ENCODE measurements around the gene TUSC2. TPM values are rescaled to one million over a fixed set of nuclear protein-coding genes. Genes with fewer than 3 reads are reported as not detected.

The TUSC2 gene
- total and polyA plus RNA-seq, 2 donors (not counting 1 experiment from before 2014, with no cell fraction given): 28.2 to 29.3 TPM

DNA sequence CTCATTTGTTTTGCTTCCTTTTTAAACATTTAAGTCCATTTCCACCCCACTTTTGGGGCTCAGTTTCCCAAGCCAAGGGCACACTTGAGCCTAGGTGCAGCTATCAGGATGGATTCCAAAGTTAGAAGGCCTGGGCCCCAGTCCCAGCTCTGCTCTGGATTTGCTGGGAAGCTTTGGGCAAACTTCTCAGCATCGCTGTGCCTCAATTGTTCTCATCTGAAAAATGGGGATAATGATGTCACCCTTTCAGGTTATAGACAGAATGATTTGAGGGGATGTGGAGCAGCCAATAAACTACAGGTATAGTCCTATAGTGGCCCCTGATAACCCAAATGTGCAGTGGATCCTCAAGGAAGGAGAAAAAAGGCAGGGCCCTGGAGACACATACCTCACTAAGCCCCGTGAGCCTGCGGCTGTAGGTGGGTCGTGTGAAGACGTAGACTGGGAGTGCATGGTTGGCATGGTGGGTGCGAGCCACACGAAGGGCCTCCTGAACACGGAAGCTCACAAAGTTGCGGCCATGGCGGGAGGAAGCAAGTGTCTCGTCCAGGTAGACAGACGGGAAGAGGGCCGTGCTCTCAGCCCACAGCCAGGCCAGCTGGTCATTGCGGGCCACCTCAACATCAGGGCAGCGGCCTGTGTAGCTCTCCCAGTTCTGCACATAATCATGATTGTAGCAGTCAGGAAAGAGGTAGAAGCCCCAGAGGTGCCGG lies 8.7 kb downstream of the TUSC2 start:
- TF ChIP-seq, protein P1, sequence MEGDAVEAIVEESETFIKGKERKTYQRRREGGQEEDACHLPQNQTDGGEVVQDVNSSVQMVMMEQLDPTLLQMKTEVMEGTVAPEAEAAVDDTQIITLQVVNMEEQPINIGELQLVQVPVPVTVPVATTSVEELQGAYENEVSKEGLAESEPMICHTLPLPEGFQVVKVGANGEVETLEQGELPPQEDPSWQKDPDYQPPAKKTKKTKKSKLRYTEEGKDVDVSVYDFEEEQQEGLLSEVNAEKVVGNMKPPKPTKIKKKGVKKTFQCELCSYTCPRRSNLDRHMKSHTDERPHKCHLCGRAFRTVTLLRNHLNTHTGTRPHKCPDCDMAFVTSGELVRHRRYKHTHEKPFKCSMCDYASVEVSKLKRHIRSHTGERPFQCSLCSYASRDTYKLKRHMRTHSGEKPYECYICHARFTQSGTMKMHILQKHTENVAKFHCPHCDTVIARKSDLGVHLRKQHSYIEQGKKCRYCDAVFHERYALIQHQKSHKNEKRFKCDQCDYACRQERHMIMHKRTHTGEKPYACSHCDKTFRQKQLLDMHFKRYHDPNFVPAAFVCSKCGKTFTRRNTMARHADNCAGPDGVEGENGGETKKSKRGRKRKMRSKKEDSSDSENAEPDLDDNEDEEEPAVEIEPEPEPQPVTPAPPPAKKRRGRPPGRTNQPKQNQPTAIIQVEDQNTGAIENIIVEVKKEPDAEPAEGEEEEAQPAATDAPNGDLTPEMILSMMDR (IDR thresholded peaks at IDR 0.05): no peak
- TF ChIP-seq EZH2 (IDR thresholded peaks at IDR 0.05; ENCODE audit: borderline replicate concordance, insufficient read depth, low read depth, low read length, poor library complexity, severe bottlenecking): no peak
- H3K27me3 Mint-ChIP-seq: no peaks in the 10 kb centered on the region
- DNase-seq (no peak), ATAC-seq (ENCODE audit: low read depth) (no peak)
- Histone ChIP-seq H3K4me2 (replicated peaks; ENCODE audit: low read depth, low read length, poor library complexity, severe bottlenecking) (peak overlapping the region; percentile 26), H3K27ac (ENCODE audit: low read length in 2 of 2) (no peak overlapping the region), H3K4me1 (ENCODE audit: control insufficient read depth in 2 of 2, insufficient read depth in 2 of 2, low read length in 2 of 2) (peaks cover 25 to 57% of the 10 kb centered on the region in 2 donors), H3K9ac (ENCODE audit: low read length) (no peak overlapping the region), H3K9me3 (ENCODE audit: control extremely low read depth in 1 of 3, control insufficient read depth in 2 of 3, insufficient read depth in 1 of 3, low read length in 2 of 3) (peaks cover 0 to 3% (median 0%) of the 10 kb centered on the region in 3 donors), H3K27me3 (replicated peaks in 1 of 4; ENCODE audit: control extremely low read depth in 1 of 4, control insufficient read depth in 3 of 4, insufficient read depth in 4 of 4, low read length in 3 of 4) (no peaks in the 10 kb centered on the region), H3K36me3 (replicated peaks in 1 of 2; ENCODE audit: control extremely low read depth in 1 of 2, control insufficient read depth in 1 of 2, extremely low read depth in 1 of 2, insufficient read depth in 2 of 2, low read length in 1 of 2) (peaks cover 0 to 5% of the 10 kb centered on the region in 2 experiments), H3K79me2 (ENCODE audit: control insufficient read depth, insufficient read depth, low read length) (no peaks in the 10 kb centered on the region), H2AFZ (ENCODE audit: insufficient read depth, low read depth, low read length, poor library complexity, severe bottlenecking) (no peak overlapping the region), H4K20me1 (ENCODE audit: control insufficient read depth, insufficient read depth, low read length, poor library complexity, severe bottlenecking) (no peaks in the 10 kb centered on the region), H3K4me3 (ENCODE audit: control extremely low read depth in 1 of 5, extremely low read depth in 1 of 5, insufficient read depth in 1 of 5, low read depth in 2 of 5, low read length in 4 of 5) (no peak overlapping the region)
- POLR2A ChIA-PET: no interaction called here
- CTCF ChIA-PET: interaction anchor here (0.7 to 2.0 kb wide), 5 partner anchors 8 to 223 kb away, joined by 3 to 6 read pairs (median 3); partner anchors contain the start of gene TUSC2
- H3K4me3 Mint-ChIP-seq: peak overlapping the region; percentile 98
- WGBS (ENCODE audit: insufficient coverage): 98% methylated on average over 14 of the region's 16 CpGs
- intact Hi-C loops (cut with micrococcal nuclease): no loop called here
- H3K9me3 Mint-ChIP-seq (ENCODE audit: insufficient read depth): no peaks in the 10 kb centered on the region
- H3K27ac Mint-ChIP-seq: no peak overlapping the region
- peaks cover 47% of the 10 kb centered on the region for H3K4me1 Mint-ChIP-seq

DNA sequence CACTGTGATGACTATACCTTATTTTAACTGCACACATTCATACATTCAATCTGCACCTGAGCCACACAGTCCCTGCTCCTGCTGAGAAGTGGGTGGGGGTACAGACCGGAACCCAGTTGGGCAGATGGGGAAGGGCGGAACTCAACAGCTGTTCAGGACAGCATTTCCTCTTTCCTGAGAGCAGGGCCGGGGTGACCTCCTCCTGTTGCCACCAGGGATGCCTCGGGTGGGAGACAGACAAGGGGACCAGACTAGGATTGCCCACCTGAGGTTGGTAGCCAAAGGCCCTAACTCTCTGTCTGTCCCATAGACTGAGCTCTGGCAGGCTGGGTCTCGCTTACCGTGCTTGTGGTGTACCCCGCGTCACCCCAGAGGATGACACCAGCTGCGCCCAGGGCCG lies 9.4 kb downstream of the TUSC2 start:
- no peaks in the 10 kb centered on the region for H3K9me3 Mint-ChIP-seq (ENCODE audit: insufficient read depth)
- Histone ChIP-seq H4K20me1 (ENCODE audit: control insufficient read depth, insufficient read depth, low read length, poor library complexity, severe bottlenecking) (no peaks in the 10 kb centered on the region), H3K36me3 (replicated peaks in 1 of 2; ENCODE audit: control extremely low read depth in 1 of 2, control insufficient read depth in 1 of 2, extremely low read depth in 1 of 2, insufficient read depth in 2 of 2, low read length in 1 of 2) (peaks cover 0 to 3% of the 10 kb centered on the region in 2 experiments), H3K4me2 (replicated peaks; ENCODE audit: low read depth, low read length, poor library complexity, severe bottlenecking) (peak overlapping the region; percentile 26), H3K27me3 (replicated peaks in 1 of 4; ENCODE audit: control extremely low read depth in 1 of 4, control insufficient read depth in 3 of 4, insufficient read depth in 4 of 4, low read length in 3 of 4) (no peaks in the 10 kb centered on the region), H3K9ac (ENCODE audit: low read length) (no peak overlapping the region), H3K4me3 (ENCODE audit: control extremely low read depth in 1 of 5, extremely low read depth in 1 of 5, insufficient read depth in 1 of 5, low read depth in 2 of 5, low read length in 4 of 5) (no peak overlapping the region), H3K4me1 (ENCODE audit: control insufficient read depth in 2 of 2, insufficient read depth in 2 of 2, low read length in 2 of 2) (peaks cover 25 to 57% of the 10 kb centered on the region in 2 donors), H3K79me2 (ENCODE audit: control insufficient read depth, insufficient read depth, low read length) (no peaks in the 10 kb centered on the region), H2AFZ (ENCODE audit: insufficient read depth, low read depth, low read length, poor library complexity, severe bottlenecking) (no peak overlapping the region), H3K9me3 (ENCODE audit: control extremely low read depth in 1 of 3, control insufficient read depth in 2 of 3, insufficient read depth in 1 of 3, low read length in 2 of 3) (peaks cover 0 to 3% (median 0%) of the 10 kb centered on the region in 3 donors), H3K27ac (ENCODE audit: low read length in 2 of 2) (no peak overlapping the region)
- peaks cover 45% of the 10 kb centered on the region for H3K4me1 Mint-ChIP-seq
- 75% methylated on average over 10 of the region's 10 CpGs for WGBS (ENCODE audit: insufficient coverage)
- H3K27me3 Mint-ChIP-seq: no peaks in the 10 kb centered on the region
- peak overlapping the region; percentile 72 for H3K27ac Mint-ChIP-seq
- CTCF ChIA-PET: interaction anchor here (0.8 to 2.0 kb wide), 4 partner anchors 12 to 224 kb away, joined by 3 to 6 read pairs (median 4); no protein-coding TSS in a partner anchor
- intact Hi-C loops (cut with micrococcal nuclease): no loop called here
- ATAC-seq (ENCODE audit: low read depth): no peak
- no peak for DNase-seq
- H3K4me3 Mint-ChIP-seq: peak overlapping the region; percentile 41
- POLR2A ChIA-PET: interaction anchor here (0.6 kb wide), 1 partner anchor 26 kb away, joined by 5 read pairs; no protein-coding TSS in a partner anchor
- TF ChIP-seq, protein P1 (IDR thresholded peaks at IDR 0.05): no peak
- no peak for TF ChIP-seq EZH2 (IDR thresholded peaks at IDR 0.05; ENCODE audit: borderline replicate concordance, insufficient read depth, low read depth, low read length, poor library complexity, severe bottlenecking)
